H1 (cell line): ENCODE data around the gene PRR5L. TPM values are rescaled to one million over a fixed set of nuclear protein-coding genes. Genes with fewer than 3 reads are reported as not detected.

Source experiments
- CBX8 ChIP-seq: fragments of 300-800, 300-1000 bp; sonication (generic); IDR thresholded peaks from 2 replicates; pipeline ENCODE4 v1.7.1; 2016; ENCODE audit warnings: low read depth, low read length, borderline replicate concordance
- KDM1A ChIP-seq: fragments of 200-600, 300-600 bp; sonication (generic); IDR thresholded peaks from 2 replicates; pipeline ENCODE4 v1.7.1; 2016; ENCODE audit warnings: mild to moderate bottlenecking, low read length, borderline replicate concordance
- SAP30 ChIP-seq: fragments of 300-600 bp; sonication (generic); IDR thresholded peaks from 2 replicates; pipeline ENCODE4 v1.7.1; 2012; ENCODE audit warnings: low read length, moderate library complexity, mild to moderate bottlenecking, inconsistent platforms; ENCODE audit not compliant: insufficient read depth, insufficient replicate concordance
- polyA plus RNA-seq, 7 experiments: library from polyadenylated mRNA; depleted of rRNA in 3 of 7; stranded (reverse) in 5 of 7; unstranded in 2 of 7; fragments of >200 nt in 5 of 7; fragments of 200-250 nt in 2 of 7; gene quantifications; 1 replicate in 5 of 7; 2 replicates in 1 of 7; 4 replicates in 1 of 7; pipeline versions ENCODE4 v1.2.1 to v1.2.3, GENCODE V29; 2011 to 2013; ENCODE audit warnings: missing spikeins in 2 of 7, mixed read lengths in 2 of 7
- total RNA-seq: library from RNA; stranded (reverse); fragmentation: NEBNext Ultra II Directional; extraction: Animal tissue kit (Norgen Biotek cat#: 25700); gene quantifications from 2 replicates; pipeline ENCODE4 v1.2.1, GENCODE V29; 2021
- TF ChIP-seq, protein P1 (sequence below): fragments of 300-600 bp; sonication (generic); IDR thresholded peaks from 2 replicates; pipeline ENCODE4 v1.7.1; 2012; ENCODE audit warnings: low read length, moderate library complexity, mild to moderate bottlenecking, inconsistent platforms; ENCODE audit not compliant: insufficient replicate concordance

PRR5L gene
- total and polyA plus RNA-seq, 2 of the 8 experiments (the other 6 are each of a cell fraction or from before 2014, with no cell fraction given): 6.6 to 10.1 TPM

DNA sequence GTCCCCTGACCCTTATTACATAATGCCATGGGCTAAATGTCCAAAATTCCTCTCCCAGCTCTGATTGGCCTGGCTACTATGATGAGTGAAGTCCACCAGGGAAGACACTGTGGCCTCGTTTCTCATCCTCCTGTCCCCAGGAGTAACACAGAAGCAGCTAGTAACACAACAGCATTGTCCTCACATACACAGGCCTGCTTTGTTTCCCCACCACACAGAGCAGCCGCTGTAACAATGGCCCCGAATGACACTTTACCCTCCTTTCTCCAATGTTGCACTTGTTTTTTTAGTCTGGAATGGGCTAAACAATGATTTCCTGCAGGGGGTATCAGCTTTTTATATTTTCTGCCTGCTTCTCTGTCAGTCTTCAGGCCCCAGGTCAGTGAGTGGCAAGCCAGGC is at the start of gene PRR5L (continued):
- TF ChIP-seq, protein P1, sequence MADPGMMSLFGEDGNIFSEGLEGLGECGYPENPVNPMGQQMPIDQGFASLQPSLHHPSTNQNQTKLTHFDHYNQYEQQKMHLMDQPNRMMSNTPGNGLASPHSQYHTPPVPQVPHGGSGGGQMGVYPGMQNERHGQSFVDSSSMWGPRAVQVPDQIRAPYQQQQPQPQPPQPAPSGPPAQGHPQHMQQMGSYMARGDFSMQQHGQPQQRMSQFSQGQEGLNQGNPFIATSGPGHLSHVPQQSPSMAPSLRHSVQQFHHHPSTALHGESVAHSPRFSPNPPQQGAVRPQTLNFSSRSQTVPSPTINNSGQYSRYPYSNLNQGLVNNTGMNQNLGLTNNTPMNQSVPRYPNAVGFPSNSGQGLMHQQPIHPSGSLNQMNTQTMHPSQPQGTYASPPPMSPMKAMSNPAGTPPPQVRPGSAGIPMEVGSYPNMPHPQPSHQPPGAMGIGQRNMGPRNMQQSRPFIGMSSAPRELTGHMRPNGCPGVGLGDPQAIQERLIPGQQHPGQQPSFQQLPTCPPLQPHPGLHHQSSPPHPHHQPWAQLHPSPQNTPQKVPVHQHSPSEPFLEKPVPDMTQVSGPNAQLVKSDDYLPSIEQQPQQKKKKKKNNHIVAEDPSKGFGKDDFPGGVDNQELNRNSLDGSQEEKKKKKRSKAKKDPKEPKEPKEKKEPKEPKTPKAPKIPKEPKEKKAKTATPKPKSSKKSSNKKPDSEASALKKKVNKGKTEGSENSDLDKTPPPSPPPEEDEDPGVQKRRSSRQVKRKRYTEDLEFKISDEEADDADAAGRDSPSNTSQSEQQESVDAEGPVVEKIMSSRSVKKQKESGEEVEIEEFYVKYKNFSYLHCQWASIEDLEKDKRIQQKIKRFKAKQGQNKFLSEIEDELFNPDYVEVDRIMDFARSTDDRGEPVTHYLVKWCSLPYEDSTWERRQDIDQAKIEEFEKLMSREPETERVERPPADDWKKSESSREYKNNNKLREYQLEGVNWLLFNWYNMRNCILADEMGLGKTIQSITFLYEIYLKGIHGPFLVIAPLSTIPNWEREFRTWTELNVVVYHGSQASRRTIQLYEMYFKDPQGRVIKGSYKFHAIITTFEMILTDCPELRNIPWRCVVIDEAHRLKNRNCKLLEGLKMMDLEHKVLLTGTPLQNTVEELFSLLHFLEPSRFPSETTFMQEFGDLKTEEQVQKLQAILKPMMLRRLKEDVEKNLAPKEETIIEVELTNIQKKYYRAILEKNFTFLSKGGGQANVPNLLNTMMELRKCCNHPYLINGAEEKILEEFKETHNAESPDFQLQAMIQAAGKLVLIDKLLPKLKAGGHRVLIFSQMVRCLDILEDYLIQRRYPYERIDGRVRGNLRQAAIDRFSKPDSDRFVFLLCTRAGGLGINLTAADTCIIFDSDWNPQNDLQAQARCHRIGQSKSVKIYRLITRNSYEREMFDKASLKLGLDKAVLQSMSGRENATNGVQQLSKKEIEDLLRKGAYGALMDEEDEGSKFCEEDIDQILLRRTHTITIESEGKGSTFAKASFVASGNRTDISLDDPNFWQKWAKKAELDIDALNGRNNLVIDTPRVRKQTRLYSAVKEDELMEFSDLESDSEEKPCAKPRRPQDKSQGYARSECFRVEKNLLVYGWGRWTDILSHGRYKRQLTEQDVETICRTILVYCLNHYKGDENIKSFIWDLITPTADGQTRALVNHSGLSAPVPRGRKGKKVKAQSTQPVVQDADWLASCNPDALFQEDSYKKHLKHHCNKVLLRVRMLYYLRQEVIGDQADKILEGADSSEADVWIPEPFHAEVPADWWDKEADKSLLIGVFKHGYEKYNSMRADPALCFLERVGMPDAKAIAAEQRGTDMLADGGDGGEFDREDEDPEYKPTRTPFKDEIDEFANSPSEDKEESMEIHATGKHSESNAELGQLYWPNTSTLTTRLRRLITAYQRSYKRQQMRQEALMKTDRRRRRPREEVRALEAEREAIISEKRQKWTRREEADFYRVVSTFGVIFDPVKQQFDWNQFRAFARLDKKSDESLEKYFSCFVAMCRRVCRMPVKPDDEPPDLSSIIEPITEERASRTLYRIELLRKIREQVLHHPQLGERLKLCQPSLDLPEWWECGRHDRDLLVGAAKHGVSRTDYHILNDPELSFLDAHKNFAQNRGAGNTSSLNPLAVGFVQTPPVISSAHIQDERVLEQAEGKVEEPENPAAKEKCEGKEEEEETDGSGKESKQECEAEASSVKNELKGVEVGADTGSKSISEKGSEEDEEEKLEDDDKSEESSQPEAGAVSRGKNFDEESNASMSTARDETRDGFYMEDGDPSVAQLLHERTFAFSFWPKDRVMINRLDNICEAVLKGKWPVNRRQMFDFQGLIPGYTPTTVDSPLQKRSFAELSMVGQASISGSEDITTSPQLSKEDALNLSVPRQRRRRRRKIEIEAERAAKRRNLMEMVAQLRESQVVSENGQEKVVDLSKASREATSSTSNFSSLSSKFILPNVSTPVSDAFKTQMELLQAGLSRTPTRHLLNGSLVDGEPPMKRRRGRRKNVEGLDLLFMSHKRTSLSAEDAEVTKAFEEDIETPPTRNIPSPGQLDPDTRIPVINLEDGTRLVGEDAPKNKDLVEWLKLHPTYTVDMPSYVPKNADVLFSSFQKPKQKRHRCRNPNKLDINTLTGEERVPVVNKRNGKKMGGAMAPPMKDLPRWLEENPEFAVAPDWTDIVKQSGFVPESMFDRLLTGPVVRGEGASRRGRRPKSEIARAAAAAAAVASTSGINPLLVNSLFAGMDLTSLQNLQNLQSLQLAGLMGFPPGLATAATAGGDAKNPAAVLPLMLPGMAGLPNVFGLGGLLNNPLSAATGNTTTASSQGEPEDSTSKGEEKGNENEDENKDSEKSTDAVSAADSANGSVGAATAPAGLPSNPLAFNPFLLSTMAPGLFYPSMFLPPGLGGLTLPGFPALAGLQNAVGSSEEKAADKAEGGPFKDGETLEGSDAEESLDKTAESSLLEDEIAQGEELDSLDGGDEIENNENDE: no peak
- TF ChIP-seq KDM1A (no peak), SAP30 (no peak), CBX8 (no peak)
